Activated CD4-positive, alpha-beta T cell treated with anti-CD3 and anti-CD28 coated beads, Interleukin-2, amount 50 U/mL, for 24 hours (primary cell): ENCODE results near the gene KLC1.

Source experiments
- DNase-seq, 2 donors: peaks; one replicate each; pipeline ENCODE4 v3.0.0-alpha.2; 2020; ENCODE audit warnings: low read depth in 1 of 2, low spot score in 1 of 2

Gene KLC1

GRCh38 chr14:103745424-103745823 lies 116.4 kb downstream of the KLC1 start:
- no peak for DNase-seq

GRCh38 chr14:103746701-103747100 lies 117.7 kb downstream of the KLC1 start:
- DNase-seq, result no peak

GRCh38 chr14:103748534-103748857 lies 119.5 kb downstream of the KLC1 start:
- peak; percentile 9 to 33 for DNase-seq

- DNase-seq, result no peak
These were observed 120.4 kb downstream of the KLC1 start for GRCh38 chr14:103749452-103749851.

- DNase-seq, result no peak
These were observed 120.8 kb downstream of the KLC1 start for GRCh38 chr14:103749860-103750259.
